HCT116 (cell line): Measurements from ENCODE around the gene TNC. TPM values are rescaled to one million over a fixed set of nuclear protein-coding genes. Genes with fewer than 3 reads are reported as not detected.

Experiments used
- ATAC-seq: fragments of 200-7000 bp; cut with Tn5 transposase; 2 replicates; pipeline ENCODE4 v1.9.1; 2020; ENCODE audit warnings: mild to moderate bottlenecking, moderate library complexity
- BruUV-seq: library from RNA; stranded (reverse); fragments of 400-500 nt; replicated peaks from 2 replicates; lab custom pipeline; 2021; lab: Mats Ljungman, UMichigan
- CTCF ChIA-PET: fragments of 300-600 bp; sonication (Branson Sonifier 250); formaldehyde crosslinking; loops from one replicate; lab custom pipeline; 2021; ENCODE audit warnings: antibody characterized with exemption; lab: Charles Lee
- POLR2A ChIA-PET: fragments of 300-600, 350-600 bp; sonication (Branson Sonifier 250); formaldehyde crosslinking; loops from one replicate; lab custom pipeline; 2021; ENCODE audit warnings: antibody characterized with exemption; lab: Charles Lee
- RAD21 ChIA-PET, 2 experiments: fragments of 300-600 bp; sonication (Branson Sonifier 250); formaldehyde crosslinking; loops; one replicate each; lab custom pipeline; 2023; ENCODE audit warnings: low total read pairs in 2 of 2; ENCODE audit not compliant: uncharacterized antibody in 2 of 2, unreplicated experiment in 2 of 2, low non-redundant PET in 1 of 2; lab: Charles Lee
- DNase-seq: peaks from one replicate; pipeline ENCODE4 v3.0.0-alpha.2; 2010; ENCODE audit warnings: low read depth, low spot score
- H2AFZ ChIP-seq: fragments of 200-600 bp; shearing (Covaris generic), sonication (generic); 2 replicates; pipeline ENCODE4 v1.6.1; 2017; ENCODE audit warnings: low read depth, mixed run types, mixed read lengths, antibody characterized with exemption, low read length; ENCODE audit not compliant: poor library complexity, severe bottlenecking
- H3K27ac ChIP-seq: 2 replicates; pipeline ENCODE4 v1.5.1; 2012; ENCODE audit warnings: low read depth, low read length
- H3K27me3 ChIP-seq: fragments of 200-600 bp; sonication (generic); 2 replicates; pipeline ENCODE4 v1.6.1; 2016; ENCODE audit warnings: mixed run types, low read length, mixed read lengths; ENCODE audit not compliant: insufficient read depth
- H3K36me3 ChIP-seq, 2 experiments: fragments of 200-500 bp in 1 of 2; fragments of 200-600 bp in 1 of 2; sonication (Bioruptor generic) in 1 of 2; sonication (generic) in 1 of 2; 2 replicates each; pipeline versions ENCODE4 v1.5.1 to v1.6.1; 2014 to 2016; ENCODE audit warnings: low read length in 2 of 2, inconsistent platforms in 1 of 2, mixed read lengths in 1 of 2, mixed run types in 1 of 2; ENCODE audit not compliant: insufficient read depth in 2 of 2, control insufficient read depth in 1 of 2
- H3K4me1 ChIP-seq, 2 experiments: fragments of 200-600 bp in 1 of 2; sonication (generic) in 1 of 2; 2 replicates each; pipeline versions ENCODE4 v1.5.1 to v1.6.1; 2012 to 2017; ENCODE audit warnings: low read length in 2 of 2, inconsistent platforms in 1 of 2, mild to moderate bottlenecking in 1 of 2, mixed read lengths in 1 of 2, mixed run types in 1 of 2, moderate library complexity in 1 of 2; ENCODE audit not compliant: insufficient read depth in 2 of 2, control insufficient read depth in 1 of 2
- H3K4me2 ChIP-seq: fragments of 200-600 bp; sonication (generic); 2 replicates; pipeline ENCODE4 v1.6.1; 2017; ENCODE audit warnings: mixed run types, low read length, mixed read lengths
- H3K4me3 ChIP-seq, 2 experiments: fragments of 200-600 bp in 1 of 2; sonication (generic) in 1 of 2; replicated peaks in 1 of 2; 2 replicates each; pipeline ENCODE4 v1.5.1; 2011 to 2016; ENCODE audit warnings: low read length in 2 of 2, control low read depth in 1 of 2, low read depth in 1 of 2, mild to moderate bottlenecking in 1 of 2, mixed read lengths in 1 of 2, mixed run types in 1 of 2
- H3K79me2 ChIP-seq: fragments of 200-600 bp; sonication (generic); 2 replicates; pipeline ENCODE4 v1.6.1; 2017; ENCODE audit warnings: mild to moderate bottlenecking, mixed run types, low read length, moderate library complexity, mixed read lengths; ENCODE audit not compliant: insufficient read depth
- H3K9ac ChIP-seq: fragments of 200-600 bp; sonication (generic); 2 replicates; pipeline ENCODE4 v1.6.1; 2016; ENCODE audit warnings: low read length, mixed read lengths
- H3K9me2 ChIP-seq: fragments of 200-600 bp; sonication (generic), shearing (Covaris generic); 2 replicates; pipeline ENCODE4 v1.6.1; 2017; ENCODE audit warnings: mixed run types, mild to moderate bottlenecking, moderate library complexity; ENCODE audit not compliant: insufficient read depth
- H3K9me3 ChIP-seq, 2 experiments: fragments of 200-500 bp in 1 of 2; fragments of 200-600 bp in 1 of 2; sonication (Bioruptor generic) in 1 of 2; sonication (generic) in 1 of 2; 2 replicates each; pipeline ENCODE4 v1.6.1; 2014 to 2017; ENCODE audit warnings: low read length in 2 of 2, mixed read lengths in 2 of 2, inconsistent platforms in 1 of 2, low read depth in 1 of 2, mild to moderate bottlenecking in 1 of 2, mixed run types in 1 of 2, moderate library complexity in 1 of 2; ENCODE audit not compliant: control insufficient read depth in 1 of 2, insufficient read depth in 1 of 2
- H4K20me1 ChIP-seq: fragments of 200-600 bp; sonication (generic), shearing (Covaris generic); 2 replicates; pipeline ENCODE4 v1.6.1; 2017; ENCODE audit warnings: mixed run types, mild to moderate bottlenecking, moderate library complexity; ENCODE audit not compliant: insufficient read depth
- CEBPB ChIP-seq: IDR thresholded peaks from 2 replicates; pipeline ENCODE4 v1.6.1; 2012; ENCODE audit warnings: low read depth
- CTCF ChIP-seq, 3 experiments: fragments of 200-600 bp in 1 of 3; sonication (generic) in 1 of 3; IDR thresholded peaks in 2 of 3; conservative IDR thresholded peaks in 1 of 3; 2 replicates each; pipeline ENCODE4 v1.5.1; 2012 to 2017; ENCODE audit warnings: low read depth in 2 of 3, low read length in 2 of 3, antibody characterized with exemption in 1 of 3, borderline replicate concordance in 1 of 3, control low read depth in 1 of 3, mild to moderate bottlenecking in 1 of 3, mixed read lengths in 1 of 3, mixed run types in 1 of 3, moderate library complexity in 1 of 3; ENCODE audit not compliant: insufficient read depth in 1 of 3
- EGR1 ChIP-seq: IDR thresholded peaks from 2 replicates; pipeline ENCODE4 v1.6.1; 2012; ENCODE audit warnings: low read depth
- ELF1 ChIP-seq: IDR thresholded peaks from 2 replicates; pipeline ENCODE4 v1.6.1; 2012; ENCODE audit warnings: low read depth, borderline replicate concordance
- EZH2 ChIP-seq: fragments of 200-600 bp; sonication (generic); IDR thresholded peaks from 2 replicates; pipeline ENCODE4 v1.6.1; 2017; ENCODE audit warnings: antibody characterized with exemption, mixed run types
- JUND ChIP-seq: IDR thresholded peaks from 2 replicates; pipeline ENCODE4 v1.6.1; 2012
- MAX ChIP-seq: IDR thresholded peaks from 2 replicates; pipeline ENCODE4 v1.6.1; 2012
- POLR2AphosphoS5 ChIP-seq: IDR thresholded peaks from 2 replicates; pipeline ENCODE4 v1.6.1; 2011; ENCODE audit warnings: mild to moderate bottlenecking, low read depth, low read length, moderate library complexity
- RAD21 ChIP-seq: IDR thresholded peaks from 2 replicates; pipeline ENCODE4 v1.6.1; 2012; ENCODE audit warnings: low read depth, mild to moderate bottlenecking
- SRF ChIP-seq: IDR thresholded peaks from 2 replicates; pipeline ENCODE4 v1.6.1; 2012; ENCODE audit warnings: low read depth
- ZBTB33 ChIP-seq: IDR thresholded peaks from 2 replicates; pipeline ENCODE4 v1.6.1; 2011; ENCODE audit warnings: mild to moderate bottlenecking, low read length, moderate library complexity; ENCODE audit not compliant: insufficient replicate concordance; ENCODE audit errors: extremely low read depth
- ZNF274 ChIP-seq: fragments of 200-500 bp; sonication (Bioruptor generic); IDR thresholded peaks from 2 replicates; pipeline ENCODE4 v1.6.1; 2014; ENCODE audit warnings: mild to moderate bottlenecking, low read depth, low read length, inconsistent platforms
- intact Hi-C: fragments of 100-400 bp; cut with micrococcal nuclease; formaldehyde crosslinking; loops from 2 replicates; pipeline ENCODE4 v1.10.0; 2022
- total RNA-seq: library from RNA; stranded (reverse); gene quantifications from one replicate; pipeline ENCODE4 v1.2.1, GENCODE V29; 2021; ENCODE audit not compliant: unreplicated experiment

The TNC gene
- total RNA-seq, 1 experiment from 2014 or later: 0.49 TPM

GRCh38 chr9:115084157-115084556 is 33.8 kb downstream of the TNC start:
- BruUV-seq: no TSS peak
- POLR2A ChIA-PET: no interaction called here
- H3K4me1 ChIP-seq: no peaks in the 10 kb centered on the region
- H3K27me3 ChIP-seq: peaks cover 5% of the 10 kb centered on the region; the same call in 1 of the 2 replicates
- DNase-seq (no peak), ATAC-seq (no peak)
- H3K36me3 ChIP-seq: no peaks in the 10 kb centered on the region
- H3K4me3 ChIP-seq: no peak overlapping the region
- TF ChIP-seq RAD21 (no peak), SRF (no peak), ZNF274 (no peak), JUND (no peak), EZH2 (no peak), CTCF (IDR thresholded peaks at IDR 0.05 in 2 of 3, conservative IDR thresholded peaks at IDR 0.05 in 1 of 3; ENCODE audit: borderline replicate concordance in 1 of 3, insufficient read depth in 1 of 3, low read depth in 2 of 3, low read length in 2 of 3) (no peak), CEBPB (no peak), ZBTB33 (no peak), EGR1 (no peak), POLR2AphosphoS5 (no peak), MAX (no peak), ELF1 (no peak)
- no peaks in the 10 kb centered on the region for H3K9me2 ChIP-seq
- no peak overlapping the region for H2AFZ ChIP-seq
- CTCF ChIA-PET: no interaction called here
- no peak overlapping the region for H3K27ac ChIP-seq
- H3K9ac ChIP-seq: no peak overlapping the region
- no peaks in the 10 kb centered on the region for H3K9me3 ChIP-seq
- intact Hi-C loops: no loop called here
- no peak overlapping the region for H3K4me2 ChIP-seq
- H3K79me2 ChIP-seq: no peaks in the 10 kb centered on the region
- RAD21 ChIA-PET: no interaction called here
- no peaks in the 10 kb centered on the region for H4K20me1 ChIP-seq
